HL-60 (cell line): ENCODE measurements around the gene SPATA2.

Experiments used
- GABPA ChIP-seq: IDR thresholded peaks from 2 replicates; pipeline ENCODE4 v1.6.1; 2012; ENCODE audit warnings: low read depth
- POLR2AphosphoS5 ChIP-seq: IDR thresholded peaks from 2 replicates; pipeline ENCODE4 v1.6.1; 2012; ENCODE audit warnings: low read depth
- REST ChIP-seq: IDR thresholded peaks from 2 replicates; pipeline ENCODE4 v1.6.1; 2012; ENCODE audit warnings: low read depth; ENCODE audit not compliant: insufficient replicate concordance
- SPI1 ChIP-seq: IDR thresholded peaks from 2 replicates; pipeline ENCODE4 v1.6.1; 2012; ENCODE audit warnings: low read depth, mild to moderate bottlenecking, borderline replicate concordance
- TF ChIP-seq, protein P1 (sequence below): IDR thresholded peaks from one replicate; pipeline ENCODE4 v1.5.1; 2011; ENCODE audit warnings: low read length, control low read depth, inconsistent platforms; ENCODE audit not compliant: insufficient read depth

- TF ChIP-seq GABPA (no peak), REST (no peak), POLR2AphosphoS5 (no peak), SPI1 (no peak)
- TF ChIP-seq, protein P1, sequence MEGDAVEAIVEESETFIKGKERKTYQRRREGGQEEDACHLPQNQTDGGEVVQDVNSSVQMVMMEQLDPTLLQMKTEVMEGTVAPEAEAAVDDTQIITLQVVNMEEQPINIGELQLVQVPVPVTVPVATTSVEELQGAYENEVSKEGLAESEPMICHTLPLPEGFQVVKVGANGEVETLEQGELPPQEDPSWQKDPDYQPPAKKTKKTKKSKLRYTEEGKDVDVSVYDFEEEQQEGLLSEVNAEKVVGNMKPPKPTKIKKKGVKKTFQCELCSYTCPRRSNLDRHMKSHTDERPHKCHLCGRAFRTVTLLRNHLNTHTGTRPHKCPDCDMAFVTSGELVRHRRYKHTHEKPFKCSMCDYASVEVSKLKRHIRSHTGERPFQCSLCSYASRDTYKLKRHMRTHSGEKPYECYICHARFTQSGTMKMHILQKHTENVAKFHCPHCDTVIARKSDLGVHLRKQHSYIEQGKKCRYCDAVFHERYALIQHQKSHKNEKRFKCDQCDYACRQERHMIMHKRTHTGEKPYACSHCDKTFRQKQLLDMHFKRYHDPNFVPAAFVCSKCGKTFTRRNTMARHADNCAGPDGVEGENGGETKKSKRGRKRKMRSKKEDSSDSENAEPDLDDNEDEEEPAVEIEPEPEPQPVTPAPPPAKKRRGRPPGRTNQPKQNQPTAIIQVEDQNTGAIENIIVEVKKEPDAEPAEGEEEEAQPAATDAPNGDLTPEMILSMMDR = no peak
Observed at GRCh38 chr20:49941456-49941855, 26.1 kb upstream of the SPATA2 start.
